GM18526 (cell line): ENCODE results near the gene KPNA4.

Experiments
- POLR2A ChIP-seq: IDR thresholded peaks from 3 replicates; pipeline ENCODE4 v1.6.1; 2011; ENCODE audit not compliant: insufficient read length; ENCODE audit errors: extremely low read depth

KPNA4 gene, protein sequence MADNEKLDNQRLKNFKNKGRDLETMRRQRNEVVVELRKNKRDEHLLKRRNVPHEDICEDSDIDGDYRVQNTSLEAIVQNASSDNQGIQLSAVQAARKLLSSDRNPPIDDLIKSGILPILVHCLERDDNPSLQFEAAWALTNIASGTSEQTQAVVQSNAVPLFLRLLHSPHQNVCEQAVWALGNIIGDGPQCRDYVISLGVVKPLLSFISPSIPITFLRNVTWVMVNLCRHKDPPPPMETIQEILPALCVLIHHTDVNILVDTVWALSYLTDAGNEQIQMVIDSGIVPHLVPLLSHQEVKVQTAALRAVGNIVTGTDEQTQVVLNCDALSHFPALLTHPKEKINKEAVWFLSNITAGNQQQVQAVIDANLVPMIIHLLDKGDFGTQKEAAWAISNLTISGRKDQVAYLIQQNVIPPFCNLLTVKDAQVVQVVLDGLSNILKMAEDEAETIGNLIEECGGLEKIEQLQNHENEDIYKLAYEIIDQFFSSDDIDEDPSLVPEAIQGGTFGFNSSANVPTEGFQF

DNA sequence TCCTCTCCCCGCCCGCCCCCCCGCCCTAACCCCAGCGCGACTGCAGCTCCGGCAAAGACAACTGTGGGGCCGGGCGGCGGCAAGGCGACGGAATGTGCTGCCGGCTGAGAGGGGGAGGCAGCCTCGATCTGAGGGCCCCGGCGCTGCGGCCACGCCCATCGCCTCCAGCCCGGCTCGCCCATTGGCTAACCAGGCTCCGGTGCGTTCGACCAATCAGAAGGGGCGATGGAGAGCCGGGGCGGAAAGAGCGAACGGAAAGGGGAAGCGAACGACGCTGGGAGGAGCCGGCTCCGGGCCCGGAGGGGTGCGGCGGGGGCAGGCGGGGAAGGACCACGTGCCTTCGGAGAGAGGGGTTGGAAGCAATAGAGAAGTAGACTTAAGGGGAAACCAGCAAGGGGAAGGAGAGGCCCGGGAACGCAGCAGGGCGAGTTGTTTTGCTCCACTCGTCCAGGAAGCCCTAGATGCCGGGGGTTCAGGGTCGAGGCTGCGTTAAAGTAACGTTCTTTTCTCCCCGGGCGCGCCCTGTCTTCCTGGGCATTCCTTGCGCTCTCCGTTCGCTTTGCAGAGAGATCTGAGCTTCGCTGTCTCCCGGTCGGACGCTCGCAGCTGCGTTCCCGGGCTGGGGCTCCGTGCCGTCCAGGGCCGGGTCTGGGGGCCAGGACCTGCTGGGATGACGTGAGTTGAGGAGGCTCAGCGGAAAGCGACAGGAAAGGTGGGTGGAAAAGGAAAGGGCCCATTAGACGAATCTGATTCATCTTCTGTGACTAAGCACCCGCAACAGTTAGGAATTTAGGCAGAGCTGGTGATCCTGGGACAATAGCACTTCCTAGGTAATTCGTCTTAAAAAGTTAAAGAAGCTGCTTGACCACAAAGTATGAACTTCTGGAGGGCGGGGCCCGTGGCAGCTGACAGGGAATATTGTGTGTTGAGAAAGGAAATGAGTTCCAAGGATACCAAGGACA lies at the start of gene KPNA4:
Gene KPNA4, minus strand, starts transcription at position 130 of the 962 bp plus-strand sequence. CDS start 289 bp downstream, outside the sequence.
- peak; percentile 83 for TF ChIP-seq POLR2A

DNA sequence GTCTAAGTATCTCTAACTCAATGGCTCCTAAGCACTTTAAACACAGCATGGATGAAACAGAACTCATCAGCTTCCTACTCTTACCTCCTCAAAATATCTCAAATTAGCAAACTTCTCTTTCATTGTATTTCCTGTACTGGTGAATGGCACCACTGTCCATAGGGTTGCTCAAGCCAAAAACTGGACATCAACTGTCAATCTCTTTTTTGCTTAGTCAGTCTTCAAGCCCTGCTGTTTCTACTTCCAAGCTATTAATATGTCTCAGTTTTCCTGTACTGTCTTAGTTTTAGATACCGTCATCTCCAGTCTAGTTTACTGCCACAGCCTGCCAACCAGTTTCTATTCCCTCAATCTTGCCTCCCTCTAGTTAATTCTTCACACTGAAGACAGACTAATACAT lies 48.3 kb upstream of the KPNA4 start:
- TF ChIP-seq POLR2A, result no peak

DNA sequence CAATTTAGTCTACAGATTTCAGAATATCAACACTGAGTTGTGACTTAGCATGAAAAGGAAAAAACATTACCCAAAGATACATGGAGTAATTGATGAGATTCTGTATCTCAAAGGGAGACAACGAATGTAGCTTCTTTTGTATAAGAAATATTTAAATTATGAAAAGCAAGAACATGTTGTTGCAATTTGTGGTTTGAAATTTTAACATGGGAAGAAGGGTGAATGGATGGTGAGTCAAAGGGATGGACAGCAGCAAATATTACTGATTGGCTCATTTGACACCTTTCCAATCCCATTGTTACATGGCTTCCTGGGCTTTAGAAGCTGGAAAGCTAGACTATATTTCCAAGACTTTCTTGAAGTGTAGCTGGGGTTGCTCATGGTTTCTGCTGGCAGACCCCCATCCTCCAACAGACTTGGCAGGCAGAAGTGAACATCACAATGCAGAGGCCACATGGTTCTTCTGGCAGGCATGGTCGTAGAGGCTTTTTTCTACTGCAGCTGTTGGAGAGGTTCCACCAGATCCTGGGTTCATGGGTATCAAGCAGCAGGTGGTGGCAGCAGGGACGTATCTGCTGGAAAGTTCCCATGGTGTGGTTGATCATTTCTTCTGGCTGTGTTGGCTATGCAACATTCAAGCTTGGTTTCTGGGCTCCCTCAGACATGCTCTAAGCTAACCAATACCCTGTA lies 47.2 kb upstream of the KPNA4 start:
- no peak for TF ChIP-seq POLR2A

DNA sequence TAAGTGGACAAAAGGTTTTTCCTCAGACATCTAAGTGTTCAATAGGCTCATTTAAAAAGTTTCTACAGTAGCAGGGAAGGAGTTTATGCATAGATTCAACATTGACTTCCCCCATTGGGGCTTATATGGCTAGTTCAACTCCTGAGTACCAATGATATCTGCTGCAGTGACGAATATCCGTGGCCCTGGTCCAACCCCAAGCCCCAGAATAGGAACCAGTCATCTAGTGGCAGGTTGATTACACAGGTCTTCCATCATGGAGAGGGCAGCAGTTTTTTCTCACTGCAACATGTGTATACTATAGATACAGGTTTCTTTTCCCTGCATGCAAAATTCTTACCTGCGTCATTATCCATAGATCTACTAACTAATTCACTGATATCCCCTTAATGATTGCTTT lies 45.8 kb upstream of the KPNA4 start:
- no peak for TF ChIP-seq POLR2A

DNA sequence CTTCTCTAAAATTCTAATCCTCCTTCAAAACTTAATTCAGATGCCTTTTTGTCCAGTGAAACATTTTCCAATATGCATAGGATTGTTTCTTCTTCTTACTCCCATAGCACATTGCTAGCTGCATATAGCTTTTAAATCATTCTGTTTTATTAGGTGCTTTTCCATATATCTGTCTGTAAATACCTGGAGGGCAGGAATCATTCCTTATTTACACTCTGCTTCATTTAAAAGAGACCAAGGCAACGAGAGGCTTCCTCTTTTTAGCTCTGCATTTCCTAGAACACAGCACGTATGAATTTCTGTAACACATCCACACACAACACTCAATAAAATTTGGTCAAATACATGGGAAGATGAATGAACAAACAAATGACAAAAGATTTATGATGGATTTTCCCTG lies 43.5 kb upstream of the KPNA4 start:
- no peak for TF ChIP-seq POLR2A

DNA sequence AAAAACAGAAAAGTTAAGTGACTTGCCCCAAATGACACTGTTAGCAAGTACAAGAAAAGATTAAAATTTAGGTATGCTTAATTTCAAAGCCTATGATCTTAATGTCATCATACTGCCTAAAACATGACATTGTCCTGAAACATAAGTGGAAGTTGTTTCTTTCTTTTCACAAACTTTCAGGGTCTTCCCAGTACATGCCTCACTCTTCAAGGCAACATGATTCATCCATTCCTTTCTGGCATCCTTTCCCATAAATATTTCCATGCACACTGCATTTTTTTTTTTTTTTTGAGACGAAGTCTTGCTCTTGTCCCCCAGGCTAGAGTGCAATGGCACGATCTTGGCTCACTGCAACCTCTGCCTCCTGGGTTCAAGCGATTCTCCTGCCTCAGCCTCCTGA lies 42.5 kb upstream of the KPNA4 start:
- no peak for TF ChIP-seq POLR2A

DNA sequence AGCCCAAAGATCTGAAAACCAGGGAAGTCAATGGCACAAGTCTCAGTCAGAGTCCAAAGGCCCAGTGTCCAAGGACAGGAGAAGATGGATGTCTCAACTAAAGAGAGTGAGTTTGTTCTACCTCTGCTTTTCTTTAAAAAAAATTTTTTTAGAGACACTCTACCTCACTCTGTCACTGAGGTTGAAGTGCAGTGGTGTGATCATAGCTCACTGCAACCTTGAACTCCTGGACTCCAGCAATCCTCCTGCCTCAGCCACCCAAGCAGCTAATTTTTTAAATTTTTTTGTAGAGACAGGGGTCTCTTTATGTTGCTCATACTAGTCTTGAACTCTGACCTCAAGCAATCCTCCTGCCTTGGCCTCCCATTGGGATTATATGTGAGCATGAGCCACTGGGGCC lies 39.9 kb upstream of the KPNA4 start:
- no peak for TF ChIP-seq POLR2A

DNA sequence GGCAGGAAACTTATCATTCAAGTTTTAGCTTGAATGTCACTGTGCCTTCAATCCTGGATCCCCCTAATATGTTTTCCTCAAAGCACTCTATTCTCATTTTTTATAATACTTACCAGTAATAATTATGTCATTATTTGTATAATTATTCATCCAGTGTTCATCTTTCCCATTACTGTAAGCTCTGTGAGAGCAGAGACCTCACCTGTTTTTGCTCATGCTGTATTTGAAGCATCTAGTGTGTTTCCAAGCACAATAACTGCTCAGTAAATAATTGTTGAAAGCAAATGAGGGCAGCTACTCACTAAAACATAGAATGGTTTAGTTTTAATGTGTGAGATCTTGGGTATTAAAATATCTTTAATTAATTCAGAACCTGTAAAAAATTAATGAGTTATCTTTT lies 36.9 kb upstream of the KPNA4 start:
- no peak for TF ChIP-seq POLR2A

DNA sequence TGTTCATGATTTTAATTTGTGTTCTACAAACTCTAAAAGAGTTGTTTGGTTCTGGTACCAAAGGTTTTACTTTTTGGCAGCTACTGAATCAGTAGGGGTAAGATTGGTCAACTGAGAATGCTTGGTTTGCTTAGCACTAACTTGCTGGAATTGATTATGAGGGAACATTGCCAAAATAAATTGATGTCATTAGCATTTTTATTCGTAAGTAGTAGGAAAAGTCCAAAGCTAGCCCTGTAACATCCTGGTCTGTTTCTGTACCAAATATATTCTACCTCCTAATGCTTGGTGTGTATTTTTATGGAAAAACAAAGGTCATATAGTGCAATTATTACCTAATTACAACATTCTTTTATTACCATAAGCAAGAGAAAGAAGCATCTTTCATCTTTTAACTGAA lies 35.9 kb upstream of the KPNA4 start:
- no peak for TF ChIP-seq POLR2A

DNA sequence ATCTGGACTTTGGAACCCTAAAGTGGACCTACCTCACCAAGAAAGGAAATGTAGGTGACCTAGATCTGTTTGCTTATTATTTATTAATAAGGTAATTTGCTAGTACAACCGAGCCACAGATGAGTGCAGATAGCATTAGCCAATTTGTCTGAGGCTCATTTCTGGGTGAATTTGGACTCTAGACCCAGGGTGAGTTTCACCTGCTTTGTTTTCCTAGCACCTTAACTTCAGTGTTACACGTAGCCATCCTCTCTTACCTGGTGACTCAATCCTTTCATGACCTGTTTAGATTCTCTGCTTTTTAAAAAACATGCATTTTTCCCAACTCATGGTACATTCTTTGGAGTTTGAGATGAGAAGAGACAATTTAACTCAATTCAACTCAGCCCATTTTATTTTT lies 33.5 kb upstream of the KPNA4 start:
- TF ChIP-seq POLR2A, result no peak

DNA sequence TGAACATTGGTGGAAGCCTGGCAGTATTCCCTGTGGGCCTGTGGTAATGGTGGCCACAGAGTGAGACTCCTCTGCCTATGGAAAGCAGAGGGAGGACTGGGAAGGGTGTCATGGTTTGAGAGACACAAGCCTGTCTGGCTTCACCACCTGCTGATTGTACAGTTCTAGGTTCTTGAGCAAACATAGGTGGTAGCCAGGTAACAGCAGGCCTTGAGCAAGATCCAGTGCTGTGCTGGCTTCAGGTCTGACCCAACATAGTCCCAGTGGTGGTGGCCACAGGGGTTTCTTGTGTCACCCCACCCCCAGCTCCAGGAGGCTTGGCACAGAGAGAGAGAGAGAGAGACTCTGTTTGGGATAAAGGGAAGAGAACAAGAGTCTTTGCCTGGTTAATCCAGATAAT lies 22.7 kb upstream of the KPNA4 start:
- TF ChIP-seq POLR2A, result no peak

DNA sequence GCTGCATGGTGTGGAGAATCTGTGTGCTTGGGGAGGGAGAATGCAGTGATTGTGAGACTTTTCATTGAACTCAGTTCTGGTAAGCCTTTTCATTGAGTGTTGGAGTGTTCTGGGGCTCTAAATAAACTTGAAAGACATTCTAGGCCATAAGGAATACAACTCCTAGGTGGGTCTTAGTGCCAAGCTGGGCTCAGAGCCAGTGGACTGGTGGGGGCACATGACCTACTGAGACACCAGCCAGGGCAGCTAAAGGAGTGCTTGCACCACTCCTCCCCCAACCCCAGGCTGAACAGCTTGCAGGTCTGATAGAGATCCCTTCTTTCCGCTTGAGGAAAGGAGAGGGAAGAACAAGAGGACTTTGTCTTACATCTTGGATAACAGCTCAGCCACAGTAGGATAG lies 21.7 kb upstream of the KPNA4 start:
- no peak for TF ChIP-seq POLR2A

DNA sequence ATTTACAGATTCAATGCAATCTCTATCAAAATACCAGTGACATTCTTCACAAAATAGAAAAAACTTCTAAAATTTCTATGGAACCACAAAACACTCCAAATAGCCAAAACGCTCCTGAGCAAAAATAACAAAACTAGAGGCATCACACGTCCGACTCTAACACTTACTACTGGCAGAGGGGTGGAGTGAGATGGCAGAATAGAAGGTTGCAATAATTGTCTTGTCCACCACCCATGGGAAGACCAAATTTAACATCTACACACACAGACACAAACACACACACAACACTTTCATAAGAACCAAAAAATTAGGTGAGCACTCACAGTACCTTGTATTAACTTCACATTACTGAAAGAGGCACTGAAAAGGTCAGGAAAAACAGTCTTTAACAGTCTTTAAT lies 21.3 kb upstream of the KPNA4 start:
- TF ChIP-seq POLR2A, result no peak

DNA sequence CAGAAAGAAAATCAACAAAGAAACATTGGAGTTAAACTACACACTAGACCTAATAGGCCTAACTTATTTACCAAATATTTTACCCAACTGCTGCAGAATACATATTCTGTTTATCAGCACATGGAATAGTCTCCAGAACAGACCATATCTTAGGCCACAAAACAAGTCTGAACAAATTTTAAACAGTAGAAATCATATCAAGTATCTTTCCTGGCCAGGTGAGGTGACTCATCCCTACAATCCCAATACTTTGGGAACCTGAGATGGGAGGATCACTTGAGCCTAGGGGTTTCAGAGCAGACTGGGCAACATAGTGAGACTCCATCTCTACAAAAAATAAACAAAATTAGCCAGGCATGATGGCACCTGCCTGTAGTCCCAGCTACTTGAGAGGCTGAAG lies 18.1 kb upstream of the KPNA4 start:
- no peak for TF ChIP-seq POLR2A

DNA sequence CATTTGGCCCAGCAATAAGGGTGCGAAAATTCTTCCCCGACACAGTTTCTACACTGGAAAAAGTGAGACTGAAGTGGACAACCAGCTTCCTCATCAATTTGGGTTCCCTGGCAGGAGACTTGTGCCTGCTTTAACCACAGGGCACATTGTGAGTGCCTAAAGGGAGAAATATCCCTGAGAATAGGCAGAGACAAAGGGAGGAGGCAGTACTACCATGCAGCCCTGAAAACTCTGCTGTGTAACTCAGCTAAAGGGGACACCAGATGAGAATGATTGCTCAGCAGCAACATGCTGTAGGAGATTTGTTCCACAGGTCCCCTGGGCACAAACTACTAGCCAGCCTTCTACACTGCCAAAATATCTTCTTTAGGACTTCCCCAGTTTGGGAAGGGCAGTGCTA lies 15.6 kb upstream of the KPNA4 start:
- no peak for TF ChIP-seq POLR2A
